HFF-Myc (cell line): ENCODE data around the gene STEAP3.

Experiments
- DNase-seq: peaks from one replicate; pipeline ENCODE4 v3.0.0-alpha.2; 2011; ENCODE audit warnings: low read depth; ENCODE audit errors: extremely low read depth
- H3K4me3 ChIP-seq: replicated peaks from 2 replicates; pipeline ENCODE4 v1.5.1; 2011; ENCODE audit warnings: low read depth, mild to moderate bottlenecking, control low read depth, low read length
- CTCF ChIP-seq: IDR thresholded peaks from 2 replicates; pipeline ENCODE4 v1.5.1; 2012; ENCODE audit warnings: mild to moderate bottlenecking, low read depth, low read length, control low read depth; ENCODE audit errors: missing control alignments

STEAP3 gene

GRCh38 chr2:119245841-119246230, 22.2 kb downstream of the STEAP3 start:
- no peak for DNase-seq
- TF ChIP-seq CTCF: no peak
- no peak overlapping the region for H3K4me3 ChIP-seq

GRCh38 chr2:119246884-119247843, 23.5 kb downstream of the STEAP3 start:
- no peak for DNase-seq
- H3K4me3 ChIP-seq: no peak overlapping the region
- TF ChIP-seq CTCF: no peak

- no peak overlapping the region for H3K4me3 ChIP-seq
- no peak for TF ChIP-seq CTCF
- no peak for DNase-seq
These were observed 24.2 kb downstream of the STEAP3 start for GRCh38 chr2:119247844-119248271.

- TF ChIP-seq CTCF: no peak
- H3K4me3 ChIP-seq: no peak overlapping the region
- no peak for DNase-seq
These were observed 24.7 kb downstream of the STEAP3 start for GRCh38 chr2:119248311-119248710.

GRCh38 chr2:119248751-119249150, 25.1 kb downstream of the STEAP3 start:
- no peak overlapping the region for H3K4me3 ChIP-seq
- DNase-seq: no peak
- no peak for TF ChIP-seq CTCF

GRCh38 chr2:119249311-119249710, 25.7 kb downstream of the STEAP3 start:
- no peak for TF ChIP-seq CTCF
- no peak for DNase-seq

More at GRCh38 chr2:119249311-119249710, 25.7 kb downstream of the STEAP3 start:
- no peak overlapping the region for H3K4me3 ChIP-seq
